ENCODE measurements around the gene KRT37. TPM values are rescaled to one million over a fixed set of nuclear protein-coding genes. Genes with fewer than 3 reads are reported as not detected.
"Not testable (repeated sequence)": the region's sequence is repeated elsewhere in the genome, so short reads cannot be mapped to it uniquely, and the experiment has no call there.

The KRT37 gene
- total RNA-seq, 1 experiment from 2014 or later: not detected

DNA sequence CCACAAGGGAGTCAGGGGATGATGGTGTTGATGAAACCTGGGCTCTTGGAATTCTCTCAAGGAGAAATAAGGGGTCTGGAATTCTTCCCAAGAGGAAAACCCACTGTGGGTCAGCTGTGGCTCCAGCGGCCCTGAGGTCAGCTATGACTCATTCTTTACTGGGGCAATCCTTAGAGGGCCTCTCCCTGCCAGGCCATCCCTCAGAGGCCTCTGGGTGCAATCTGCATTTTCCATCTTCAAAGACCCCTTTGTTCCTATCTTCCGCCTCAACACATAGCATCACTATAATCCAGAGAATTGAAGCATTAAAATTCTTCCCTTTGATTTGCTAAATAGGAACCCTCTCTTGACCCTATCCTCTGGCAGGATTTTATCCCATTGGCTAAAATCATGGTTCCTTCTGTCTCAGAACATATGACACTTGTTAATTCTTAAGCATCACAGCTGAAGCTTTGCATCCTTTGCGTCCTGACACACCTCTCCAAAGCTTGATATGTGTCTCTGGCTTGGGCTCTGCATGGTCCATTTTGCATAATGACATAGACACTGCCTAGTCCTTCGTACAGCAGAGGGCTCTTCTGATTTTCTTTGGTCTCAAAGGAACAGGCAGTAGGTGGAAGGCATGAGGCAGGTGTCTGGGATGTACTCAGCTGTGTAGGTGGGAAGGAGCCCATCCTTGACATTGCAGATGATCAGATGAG is 4.4 kb upstream of the KRT37 start:
- BruUV-seq (replicated peaks): no TSS peak
- H3K27ac Mint-ChIP-seq (ENCODE audit: unreplicated experiment): no peak overlapping the region
- no peaks in the 10 kb centered on the region for H3K27me3 Mint-ChIP-seq (ENCODE audit: unreplicated experiment)
- no peaks in the 10 kb centered on the region for H3K9me3 Mint-ChIP-seq (ENCODE audit: low read depth, unreplicated experiment)
- peaks cover 8% of the 10 kb centered on the region for H3K4me1 Mint-ChIP-seq (ENCODE audit: low read depth, unreplicated experiment)
- no peak overlapping the region for H3K4me3 Mint-ChIP-seq (ENCODE audit: low read depth, unreplicated experiment)
- intact Hi-C loops (cut with micrococcal nuclease; ENCODE audit: unreplicated experiment): no loop called here
- DNase-seq: no peak
- TF ChIP-seq, protein P1, sequence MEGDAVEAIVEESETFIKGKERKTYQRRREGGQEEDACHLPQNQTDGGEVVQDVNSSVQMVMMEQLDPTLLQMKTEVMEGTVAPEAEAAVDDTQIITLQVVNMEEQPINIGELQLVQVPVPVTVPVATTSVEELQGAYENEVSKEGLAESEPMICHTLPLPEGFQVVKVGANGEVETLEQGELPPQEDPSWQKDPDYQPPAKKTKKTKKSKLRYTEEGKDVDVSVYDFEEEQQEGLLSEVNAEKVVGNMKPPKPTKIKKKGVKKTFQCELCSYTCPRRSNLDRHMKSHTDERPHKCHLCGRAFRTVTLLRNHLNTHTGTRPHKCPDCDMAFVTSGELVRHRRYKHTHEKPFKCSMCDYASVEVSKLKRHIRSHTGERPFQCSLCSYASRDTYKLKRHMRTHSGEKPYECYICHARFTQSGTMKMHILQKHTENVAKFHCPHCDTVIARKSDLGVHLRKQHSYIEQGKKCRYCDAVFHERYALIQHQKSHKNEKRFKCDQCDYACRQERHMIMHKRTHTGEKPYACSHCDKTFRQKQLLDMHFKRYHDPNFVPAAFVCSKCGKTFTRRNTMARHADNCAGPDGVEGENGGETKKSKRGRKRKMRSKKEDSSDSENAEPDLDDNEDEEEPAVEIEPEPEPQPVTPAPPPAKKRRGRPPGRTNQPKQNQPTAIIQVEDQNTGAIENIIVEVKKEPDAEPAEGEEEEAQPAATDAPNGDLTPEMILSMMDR (IDR thresholded peaks at IDR 0.05; ENCODE audit: unreplicated experiment): no peak
- CTCF ChIA-PET: interaction anchor here (0.9 kb wide), 1 partner anchor 25 kb away, joined by 3 read pairs; no protein-coding TSS in a partner anchor
- H3K36me3 Mint-ChIP-seq (ENCODE audit: insufficient read depth, unreplicated experiment): no peaks in the 10 kb centered on the region

DNA sequence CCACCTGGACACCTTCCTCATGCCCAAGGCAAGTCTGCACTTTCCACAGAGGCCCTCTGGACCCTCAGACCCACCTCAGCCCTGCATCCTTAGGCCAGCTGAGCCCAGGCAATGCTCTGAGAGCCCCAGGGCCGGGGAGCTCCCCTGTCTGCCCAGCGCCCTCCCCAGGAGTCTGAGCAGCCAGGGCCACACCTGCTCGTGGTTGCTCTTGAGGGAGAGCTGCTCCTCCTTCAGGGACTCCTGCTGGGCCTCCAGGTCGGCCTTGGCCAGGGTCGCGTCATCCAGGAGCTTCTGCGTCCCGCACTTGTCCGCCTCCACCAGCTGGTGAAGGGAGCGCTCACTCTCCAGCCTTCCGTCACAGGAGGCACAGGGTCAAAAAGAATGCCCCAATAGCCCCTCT is 1.8 kb downstream of the KRT37 start:
- H3K36me3 Mint-ChIP-seq (ENCODE audit: insufficient read depth, unreplicated experiment); H3K9me3 Mint-ChIP-seq (ENCODE audit: low read depth, unreplicated experiment); H3K4me3 Mint-ChIP-seq (ENCODE audit: low read depth, unreplicated experiment); intact Hi-C loops (cut with micrococcal nuclease; ENCODE audit: unreplicated experiment); BruUV-seq (replicated peaks); H3K27me3 Mint-ChIP-seq (ENCODE audit: unreplicated experiment); H3K27ac Mint-ChIP-seq (ENCODE audit: unreplicated experiment); DNase-seq: not testable (repeated sequence)
- CTCF ChIA-PET: interaction anchor here (0.6 kb wide), 1 partner anchor 72 kb away, joined by 6 read pairs; the partner anchor contains the start of gene KRT33A
- peaks cover 31% of the 10 kb centered on the region for H3K4me1 Mint-ChIP-seq (ENCODE audit: low read depth, unreplicated experiment)

DNA sequence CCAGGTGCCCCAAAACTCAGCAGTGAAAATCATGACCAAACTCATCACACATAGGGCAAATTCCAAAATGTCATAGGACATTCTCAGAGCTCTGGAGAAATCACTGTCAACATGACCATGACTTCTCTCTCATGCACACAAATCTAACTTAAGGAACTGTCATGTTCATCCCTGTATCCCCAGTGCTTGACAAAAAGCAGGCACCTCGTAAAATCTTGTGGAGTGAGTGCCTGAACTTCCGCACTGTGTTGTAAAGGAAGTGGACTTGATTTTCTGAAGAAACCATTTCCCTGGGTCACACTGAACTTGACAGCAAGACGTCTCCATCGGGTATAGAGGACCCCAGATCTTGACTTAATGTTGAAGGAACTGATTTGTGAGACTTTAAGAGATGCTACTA is 2.8 kb downstream of the KRT37 start:
- BruUV-seq (replicated peaks): no TSS peak
- DNase-seq: no peak
- Mint-ChIP-seq H3K27ac (ENCODE audit: unreplicated experiment) (no peak overlapping the region), H3K4me1 (ENCODE audit: low read depth, unreplicated experiment) (peaks cover 41% of the 10 kb centered on the region), H3K36me3 (ENCODE audit: insufficient read depth, unreplicated experiment) (peaks cover 10% of the 10 kb centered on the region), H3K4me3 (ENCODE audit: low read depth, unreplicated experiment) (no peak overlapping the region), H3K27me3 (ENCODE audit: unreplicated experiment) (no peaks in the 10 kb centered on the region), H3K9me3 (ENCODE audit: low read depth, unreplicated experiment) (no peaks in the 10 kb centered on the region)
- intact Hi-C loops (cut with micrococcal nuclease; ENCODE audit: unreplicated experiment): no loop called here
- CTCF ChIA-PET: no interaction called here
- TF ChIP-seq, protein P1 (IDR thresholded peaks at IDR 0.05; ENCODE audit: unreplicated experiment): no peak

DNA sequence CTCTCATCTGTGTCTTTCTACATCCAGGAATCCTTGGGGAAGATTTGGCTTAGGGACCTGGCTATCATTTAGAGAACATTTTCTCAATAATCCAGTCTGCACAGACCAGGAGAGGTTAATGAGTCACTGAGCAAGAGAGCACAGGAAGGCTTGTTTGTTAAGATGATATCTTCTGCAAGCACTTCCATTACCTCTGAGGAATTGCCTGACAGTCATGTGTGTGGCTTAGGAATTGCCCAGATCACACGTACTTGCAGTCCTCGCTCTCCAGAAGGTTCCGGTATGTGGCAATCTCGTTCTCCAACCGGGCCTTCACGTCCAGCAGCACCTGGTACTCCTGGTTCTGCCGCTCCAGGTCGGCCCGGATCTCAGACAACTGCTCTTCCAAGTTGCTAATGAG is 3.3 kb downstream of the KRT37 start:
- Mint-ChIP-seq H3K4me3 (ENCODE audit: low read depth, unreplicated experiment) (no peak overlapping the region), H3K27ac (ENCODE audit: unreplicated experiment) (no peak overlapping the region), H3K36me3 (ENCODE audit: insufficient read depth, unreplicated experiment) (peaks cover 10% of the 10 kb centered on the region), H3K4me1 (ENCODE audit: low read depth, unreplicated experiment) (peaks cover 46% of the 10 kb centered on the region), H3K9me3 (ENCODE audit: low read depth, unreplicated experiment) (no peaks in the 10 kb centered on the region), H3K27me3 (ENCODE audit: unreplicated experiment) (no peaks in the 10 kb centered on the region)
- TF ChIP-seq, protein P1 (IDR thresholded peaks at IDR 0.05; ENCODE audit: unreplicated experiment): no peak
- no peak for DNase-seq
- BruUV-seq (replicated peaks): no TSS peak
- CTCF ChIA-PET: no interaction called here
- intact Hi-C loops (cut with micrococcal nuclease; ENCODE audit: unreplicated experiment): no loop called here

DNA sequence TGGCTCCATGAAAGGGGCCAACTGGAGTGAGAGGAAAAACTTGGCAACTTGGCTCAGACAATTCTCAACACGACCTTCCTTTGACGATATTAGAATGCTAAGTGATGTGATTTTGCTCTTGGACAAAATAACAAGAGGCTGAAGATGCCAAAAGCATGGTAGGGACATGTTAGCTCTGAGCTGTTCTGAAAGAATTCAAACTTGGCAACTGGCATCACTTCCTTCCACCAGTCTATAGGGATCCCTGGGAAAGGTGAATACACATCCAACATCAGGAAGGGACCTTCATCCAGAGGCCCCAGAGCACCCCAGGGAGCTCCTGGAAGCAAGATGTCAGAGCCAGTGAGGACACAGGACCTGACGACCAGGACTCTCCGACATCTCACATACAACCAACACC is 4.3 kb downstream of the KRT37 start:
- BruUV-seq (replicated peaks): no TSS peak
- H3K4me1 Mint-ChIP-seq (ENCODE audit: low read depth, unreplicated experiment): peaks cover 56% of the 10 kb centered on the region
- no peaks in the 10 kb centered on the region for H3K9me3 Mint-ChIP-seq (ENCODE audit: low read depth, unreplicated experiment)
- DNase-seq: no peak
- H3K4me3 Mint-ChIP-seq (ENCODE audit: low read depth, unreplicated experiment): no peak overlapping the region
- CTCF ChIA-PET: no interaction called here
- peaks cover 10% of the 10 kb centered on the region for H3K36me3 Mint-ChIP-seq (ENCODE audit: insufficient read depth, unreplicated experiment)
- TF ChIP-seq, protein P1 (IDR thresholded peaks at IDR 0.05; ENCODE audit: unreplicated experiment): no peak
- no peaks in the 10 kb centered on the region for H3K27me3 Mint-ChIP-seq (ENCODE audit: unreplicated experiment)
- H3K27ac Mint-ChIP-seq (ENCODE audit: unreplicated experiment): no peak overlapping the region
- intact Hi-C loops (cut with micrococcal nuclease; ENCODE audit: unreplicated experiment): no loop called here

Measured in Calu3 (cell line).